Measurements from ENCODE around the gene NDFIP2. TPM values are rescaled to one million over a fixed set of nuclear protein-coding genes. Genes with fewer than 3 reads are reported as not detected.

Gene NDFIP2
- total RNA-seq, 1 experiment from 2014 or later = 49.6 TPM

- TF ChIP-seq ZBTB33 (IDR thresholded peaks at IDR 0.05; ENCODE audit: extremely low read depth, insufficient replicate concordance, low read length) (no peak), TCF7L2 (IDR thresholded peaks at IDR 0.05; ENCODE audit: borderline replicate concordance, extremely low read depth, insufficient read depth, insufficient read length) (no peak), CEBPB (IDR thresholded peaks at IDR 0.05; ENCODE audit: low read depth) (no peak), POLR2A (IDR thresholded peaks at IDR 0.05; ENCODE audit: borderline replicate concordance, extremely low read depth, insufficient read depth, insufficient read length) (no peak)
Measured at GRCh38 chr13:79533781-79534400, 52.9 kb downstream of the NDFIP2 start (continued).

- H4K20me1 ChIP-seq (ENCODE audit: insufficient read depth) = no peaks in the 10 kb centered on the region
- intact Hi-C loops (cut with micrococcal nuclease) = no loop called here
- H3K4me2 ChIP-seq (ENCODE audit: low read length) = no peak overlapping the region
- no peaks in the 10 kb centered on the region; a peak in 1 of 4 replicates for H3K36me3 ChIP-seq (ENCODE audit: control insufficient read depth in 1 of 2, insufficient read depth in 2 of 2, low read length in 2 of 2)
- ATAC-seq (no peak), DNase-seq (ENCODE audit: low read depth, low spot score) (no peak)
- ChIA-PET CTCF (interaction anchor here (3.2 kb wide), 1 partner anchor 111 kb away, joined by 14 read pairs; no protein-coding TSS in a partner anchor), RAD21 (ENCODE audit: low non-redundant PET in 1 of 2, low total read pairs in 2 of 2, uncharacterized antibody in 2 of 2, unreplicated experiment in 2 of 2) (no interaction called here), POLR2A (no interaction called here)
- H3K27me3 ChIP-seq (ENCODE audit: insufficient read depth, low read length) = no peaks in the 10 kb centered on the region
- H2AFZ ChIP-seq (ENCODE audit: low read depth, low read length, poor library complexity, severe bottlenecking) = no peak overlapping the region
- TF ChIP-seq CEBPB (IDR thresholded peaks at IDR 0.05; ENCODE audit: low read depth) = no peak
- H3K9me2 ChIP-seq (ENCODE audit: insufficient read depth) = no peaks in the 10 kb centered on the region
- no peak overlapping the region for H3K9ac ChIP-seq (ENCODE audit: low read length)
- peaks cover 12% of the 10 kb centered on the region for H3K79me2 ChIP-seq (ENCODE audit: insufficient read depth, low read length)
- no peak overlapping the region for H3K4me3 ChIP-seq (replicated peaks in 1 of 2; ENCODE audit: low read depth in 1 of 2, low read length in 2 of 2)
- no peaks in the 10 kb centered on the region for H3K4me1 ChIP-seq (ENCODE audit: control insufficient read depth in 1 of 2, insufficient read depth in 2 of 2, low read length in 2 of 2)
- no peaks in the 10 kb centered on the region for H3K9me3 ChIP-seq (ENCODE audit: control insufficient read depth in 1 of 2, insufficient read depth in 1 of 2, low read depth in 1 of 2, low read length in 2 of 2)
- H3K27ac ChIP-seq (ENCODE audit: low read depth, low read length) = no peak overlapping the region
- BruUV-seq (replicated peaks) = TSS peak; percentile 10
Measured at GRCh38 chr13:79534596-79534995, 53.6 kb downstream of the NDFIP2 start.

Measured in HCT116 (cell line).